DND-41 (cell line): ENCODE results near the gene IGSF8.

Experiments used
- ATAC-seq: fragments of 200-7000 bp; cut with Tn5 transposase; 3 replicates; pipeline ENCODE4 v1.9.1; 2021; ENCODE audit warnings: low read depth; ENCODE audit not compliant: insufficient read depth
- DNase-seq: peaks from one replicate; pipeline ENCODE4 v3.0.0-alpha.2; 2020
- H2AFZ ChIP-seq: 2 replicates; pipeline ENCODE4 v1.6.0; 2012; ENCODE audit warnings: low read depth, low read length
- H3K27ac ChIP-seq: 2 replicates; pipeline ENCODE4 v1.5.1; 2012; ENCODE audit warnings: low read length, inconsistent platforms
- H3K27me3 ChIP-seq: fragments of 200-600 bp; sonication (generic); 2 replicates; pipeline ENCODE4 v1.6.0; 2012; ENCODE audit warnings: low read length, mild to moderate bottlenecking, inconsistent platforms; ENCODE audit not compliant: insufficient read depth, poor library complexity
- H3K36me3 ChIP-seq: 2 replicates; pipeline ENCODE4 v1.5.1; 2012; ENCODE audit warnings: low read length, inconsistent platforms; ENCODE audit not compliant: insufficient read depth
- H3K4me1 ChIP-seq: 2 replicates; pipeline ENCODE4 v1.5.1; 2012; ENCODE audit warnings: mild to moderate bottlenecking, low read length; ENCODE audit not compliant: insufficient read depth
- H3K4me2 ChIP-seq: 2 replicates; pipeline ENCODE4 v1.6.0; 2012; ENCODE audit warnings: mild to moderate bottlenecking, moderate library complexity, low read length, inconsistent platforms; ENCODE audit not compliant: insufficient read depth
- H3K4me3 ChIP-seq, 2 experiments: fragments of 200-600 bp in 1 of 2; shearing (Covaris generic) in 1 of 2; 2 replicates each; pipeline ENCODE4 v1.5.1; 2012 to 2016; ENCODE audit warnings: inconsistent platforms in 2 of 2, low read length in 2 of 2, mild to moderate bottlenecking in 2 of 2, low read depth in 1 of 2, moderate library complexity in 1 of 2
- H3K79me2 ChIP-seq: 2 replicates; pipeline ENCODE4 v1.6.0; 2012; ENCODE audit warnings: low read length, inconsistent platforms; ENCODE audit not compliant: insufficient read depth
- H3K9ac ChIP-seq: 2 replicates; pipeline ENCODE4 v1.6.0; 2012; ENCODE audit warnings: low read depth, mild to moderate bottlenecking, inconsistent platforms, low read length, moderate library complexity
- H3K9me3 ChIP-seq: 2 replicates; pipeline ENCODE4 v1.5.1; 2012; ENCODE audit warnings: low read length, moderate library complexity, mild to moderate bottlenecking, inconsistent platforms; ENCODE audit not compliant: insufficient read depth, severe bottlenecking
- H4K20me1 ChIP-seq: 2 replicates; pipeline ENCODE4 v1.6.0; 2012; ENCODE audit warnings: low read length; ENCODE audit not compliant: insufficient read depth
- CTCF ChIP-seq: IDR thresholded peaks from 2 replicates; pipeline ENCODE4 v1.5.1; 2012; ENCODE audit warnings: borderline replicate concordance, low read length, moderate library complexity, mild to moderate bottlenecking; ENCODE audit not compliant: poor library complexity, severe bottlenecking; ENCODE audit errors: extremely low read depth
- EZH2 ChIP-seq: IDR thresholded peaks from 3 replicates; pipeline ENCODE4 v1.6.1; 2012; ENCODE audit warnings: borderline replicate concordance, low read depth, mild to moderate bottlenecking, moderate library complexity, low read length, inconsistent platforms; ENCODE audit not compliant: severe bottlenecking

The IGSF8 gene

GRCh38 chr1:160099716-160100375, 1.4 kb upstream of the IGSF8 start:
- TF ChIP-seq CTCF, result no peak
- TF ChIP-seq EZH2, result no peak
- Histone ChIP-seq H3K27me3 (no peaks in the 10 kb centered on the region), H3K79me2 (peaks cover 29% of the 10 kb centered on the region), H3K9ac (no peak overlapping the region), H3K36me3 (peaks cover 7% of the 10 kb centered on the region), H3K27ac (no peak overlapping the region), H2AFZ (peak overlapping the region; percentile 82; the same call in 1 of the 2 replicates), H4K20me1 (peaks cover 27% of the 10 kb centered on the region; the same call in 1 of the 2 replicates), H3K4me2 (no peak overlapping the region; the same call in 1 of the 2 replicates), H3K4me1 (peaks cover 42% of the 10 kb centered on the region), H3K9me3 (no peaks in the 10 kb centered on the region), H3K4me3 (no peak overlapping the region)
- DNase-seq (no peak), ATAC-seq (no peak)

GRCh38 chr1:160098852-160099561, 588 bp upstream of the IGSF8 start:
- Histone ChIP-seq H3K36me3 (peaks cover 15% of the 10 kb centered on the region), H3K4me2 (peak overlapping the region; percentile 79), H3K27ac (peak overlapping the region; percentile 59; the same call in 1 of the 2 replicates), H3K4me1 (peaks cover 42% of the 10 kb centered on the region), H3K9ac (peak overlapping the region; percentile 45), H3K9me3 (no peaks in the 10 kb centered on the region), H3K27me3 (no peaks in the 10 kb centered on the region), H4K20me1 (peaks cover 29% of the 10 kb centered on the region; the same call in 1 of the 2 replicates), H2AFZ (peak overlapping the region; percentile 82), H3K4me3 (peak overlapping the region; percentile 9 to 55; a peak in 2 of 4 replicates), H3K79me2 (peaks cover 29% of the 10 kb centered on the region)
- ATAC-seq (peak; percentile 81), DNase-seq (peak; percentile 97)
- peak; percentile 3 for TF ChIP-seq CTCF
- TF ChIP-seq EZH2, result no peak

GRCh38 chr1:160097151-160097910, 1.1 kb downstream of the IGSF8 start:
- H3K9me3 ChIP-seq, result no peaks in the 10 kb centered on the region
- peaks cover 38% of the 10 kb centered on the region for H4K20me1 ChIP-seq
- peak overlapping the region; percentile 96 for H3K4me2 ChIP-seq
- DNase-seq (peak; percentile 27), ATAC-seq (no peak)
- peak overlapping the region; percentile 81 for H2AFZ ChIP-seq
- H3K9ac ChIP-seq, result peak overlapping the region; percentile 97
- peak overlapping the region; percentile 84 for H3K27ac ChIP-seq
- peaks cover 32% of the 10 kb centered on the region for H3K36me3 ChIP-seq
- no peaks in the 10 kb centered on the region for H3K27me3 ChIP-seq
- H3K4me1 ChIP-seq, result peaks cover 42% of the 10 kb centered on the region
- TF ChIP-seq CTCF (no peak), EZH2 (no peak)
- H3K4me3 ChIP-seq, result peak overlapping the region; percentile 84 to 93; a peak in 3 of 4 replicates
- peaks cover 29% of the 10 kb centered on the region for H3K79me2 ChIP-seq
